Calu3 (cell line): ENCODE measurements around the gene ENC1. TPM values are rescaled to one million over a fixed set of nuclear protein-coding genes. Genes with fewer than 3 reads are reported as not detected.

Experiments used
- BruUV-seq: library from RNA; stranded (reverse); fragments of 400-500 nt; replicated peaks from 2 replicates; lab custom pipeline; 2021; lab: Mats Ljungman, UMichigan
- CTCF ChIA-PET: fragments of 300-600 bp; sonication (Branson Sonifier 250); formaldehyde crosslinking; loops from one replicate; lab custom pipeline; 2022; ENCODE audit warnings: antibody characterized with exemption; lab: Charles Lee
- DNase-seq: peaks from one replicate; pipeline ENCODE4 v3.0.0; 2022
- H3K27ac Mint-ChIP-seq: one replicate; pipeline ENCODE4 v1.8.0; 2022; ENCODE audit warnings: mixed read lengths; ENCODE audit not compliant: unreplicated experiment
- H3K27me3 Mint-ChIP-seq: one replicate; pipeline ENCODE4 v1.8.0; 2022; ENCODE audit warnings: mixed read lengths; ENCODE audit not compliant: unreplicated experiment
- H3K36me3 Mint-ChIP-seq: one replicate; pipeline ENCODE4 v1.8.0; 2022; ENCODE audit warnings: mild to moderate bottlenecking, moderate library complexity, mixed read lengths; ENCODE audit not compliant: insufficient read depth, unreplicated experiment
- H3K4me1 Mint-ChIP-seq: one replicate; pipeline ENCODE4 v1.8.0; 2022; ENCODE audit warnings: mild to moderate bottlenecking, low read depth, mixed read lengths; ENCODE audit not compliant: unreplicated experiment
- H3K4me3 Mint-ChIP-seq: one replicate; pipeline ENCODE4 v1.8.0; 2022; ENCODE audit warnings: mild to moderate bottlenecking, low read depth, moderate library complexity, mixed read lengths; ENCODE audit not compliant: unreplicated experiment
- H3K9me3 Mint-ChIP-seq: one replicate; pipeline ENCODE4 v1.8.0; 2022; ENCODE audit warnings: low read depth, mixed read lengths; ENCODE audit not compliant: unreplicated experiment
- intact Hi-C: fragments of 100-400 bp; cut with micrococcal nuclease; formaldehyde crosslinking; loops from one replicate; pipeline ENCODE4 v1.10.0; 2022; ENCODE audit not compliant: unreplicated experiment
- total RNA-seq: library from RNA; stranded (reverse); gene quantifications from 2 replicates; pipeline ENCODE4 v1.2.3, GENCODE V29; 2022
- TF ChIP-seq, protein P1 (sequence below): fragments of 200-600 bp; IDR thresholded peaks from one replicate; pipeline ENCODE4 v1.8.0; 2022; ENCODE audit warnings: antibody characterized with exemption; ENCODE audit not compliant: unreplicated experiment

The ENC1 gene
- total RNA-seq, 1 experiment from 2014 or later = 91.6 TPM

DNA sequence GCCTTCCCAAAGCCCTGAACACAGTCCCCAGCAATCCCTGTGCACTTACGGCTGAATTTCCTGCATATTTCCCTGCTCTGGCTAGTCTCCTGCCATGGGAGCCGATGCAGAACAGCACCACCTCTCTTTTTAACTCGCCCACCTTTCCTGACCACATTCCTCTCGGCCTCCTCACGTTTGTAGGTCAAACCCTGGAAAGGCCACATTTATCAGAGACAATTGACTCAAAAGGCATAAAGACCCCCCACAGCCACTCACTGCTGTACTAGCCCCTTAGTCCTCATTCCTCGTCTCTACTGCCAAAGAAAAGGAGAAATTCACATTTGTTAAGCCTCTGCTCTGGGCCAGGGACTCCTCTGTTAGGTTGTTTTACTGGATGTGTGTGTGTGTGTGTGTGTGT is 43.6 kb downstream of the ENC1 start:
- no peak overlapping the region for H3K4me3 Mint-ChIP-seq
- H3K36me3 Mint-ChIP-seq = peaks cover 7% of the 10 kb centered on the region
- no TSS peak for BruUV-seq
- CTCF ChIA-PET = no interaction called here
- TF ChIP-seq, protein P1, sequence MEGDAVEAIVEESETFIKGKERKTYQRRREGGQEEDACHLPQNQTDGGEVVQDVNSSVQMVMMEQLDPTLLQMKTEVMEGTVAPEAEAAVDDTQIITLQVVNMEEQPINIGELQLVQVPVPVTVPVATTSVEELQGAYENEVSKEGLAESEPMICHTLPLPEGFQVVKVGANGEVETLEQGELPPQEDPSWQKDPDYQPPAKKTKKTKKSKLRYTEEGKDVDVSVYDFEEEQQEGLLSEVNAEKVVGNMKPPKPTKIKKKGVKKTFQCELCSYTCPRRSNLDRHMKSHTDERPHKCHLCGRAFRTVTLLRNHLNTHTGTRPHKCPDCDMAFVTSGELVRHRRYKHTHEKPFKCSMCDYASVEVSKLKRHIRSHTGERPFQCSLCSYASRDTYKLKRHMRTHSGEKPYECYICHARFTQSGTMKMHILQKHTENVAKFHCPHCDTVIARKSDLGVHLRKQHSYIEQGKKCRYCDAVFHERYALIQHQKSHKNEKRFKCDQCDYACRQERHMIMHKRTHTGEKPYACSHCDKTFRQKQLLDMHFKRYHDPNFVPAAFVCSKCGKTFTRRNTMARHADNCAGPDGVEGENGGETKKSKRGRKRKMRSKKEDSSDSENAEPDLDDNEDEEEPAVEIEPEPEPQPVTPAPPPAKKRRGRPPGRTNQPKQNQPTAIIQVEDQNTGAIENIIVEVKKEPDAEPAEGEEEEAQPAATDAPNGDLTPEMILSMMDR = no peak
- H3K4me1 Mint-ChIP-seq = peaks cover 55% of the 10 kb centered on the region
- H3K27ac Mint-ChIP-seq = peak overlapping the region; percentile 43
- H3K9me3 Mint-ChIP-seq = peaks cover 3% of the 10 kb centered on the region
- no peaks in the 10 kb centered on the region for H3K27me3 Mint-ChIP-seq
- intact Hi-C loops = loop anchor here (5.0 kb wide), 1 partner anchor 35 kb away; no protein-coding TSS in a partner anchor
- DNase-seq = no peak

DNA sequence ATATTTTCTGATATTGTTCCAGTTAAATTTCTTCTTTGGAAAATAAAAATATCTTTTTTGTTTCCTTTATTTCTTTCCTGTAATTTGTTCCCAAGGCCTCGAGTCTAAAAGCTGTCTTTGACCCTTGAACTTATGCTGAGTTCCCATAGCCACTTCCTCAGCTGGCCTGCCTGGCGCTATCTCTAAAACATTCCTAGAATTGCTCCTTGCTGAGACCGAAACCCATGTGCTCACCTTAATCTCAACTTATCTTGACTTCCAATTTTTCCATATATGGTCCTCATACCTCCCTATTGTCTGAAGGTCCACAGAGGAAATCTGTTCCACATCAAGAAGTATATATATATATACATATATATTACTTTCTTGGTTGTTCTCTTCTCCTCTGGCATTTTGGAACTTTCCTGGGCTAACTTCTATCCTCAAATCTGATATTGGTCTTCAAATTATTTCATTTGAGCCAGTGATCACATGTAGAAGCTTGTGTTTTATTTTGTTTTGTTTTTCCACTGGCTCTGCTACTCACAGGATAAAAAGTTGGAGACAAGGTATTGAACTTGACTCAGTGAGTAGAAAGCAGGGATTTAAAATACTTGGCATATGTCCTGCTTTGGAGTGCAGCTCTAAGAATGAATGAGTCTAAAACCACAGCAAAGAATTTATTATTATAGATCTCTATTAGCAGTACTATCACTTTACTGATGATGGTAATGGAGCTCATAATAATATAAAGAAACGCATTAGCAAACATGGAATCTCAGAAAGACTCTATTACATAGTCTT is 45.2 kb downstream of the ENC1 start:
- H3K4me1 Mint-ChIP-seq = peaks cover 71% of the 10 kb centered on the region
- H3K27me3 Mint-ChIP-seq = no peaks in the 10 kb centered on the region
- H3K4me3 Mint-ChIP-seq = peak overlapping the region; percentile 7
- peaks cover 2% of the 10 kb centered on the region for H3K9me3 Mint-ChIP-seq
- intact Hi-C loops = loop anchor here (5.0 kb wide), 1 partner anchor 37 kb away; no protein-coding TSS in a partner anchor
- TF ChIP-seq, protein P1 = no peak
- peak overlapping the region; percentile 89 for H3K27ac Mint-ChIP-seq
- CTCF ChIA-PET = interaction anchor here (0.8 to 1.5 kb wide), 2 partner anchors 28 to 41 kb away, joined by 3 read pairs; no protein-coding TSS in a partner anchor
- peaks cover 7% of the 10 kb centered on the region for H3K36me3 Mint-ChIP-seq
- DNase-seq = peak; percentile 66
- no TSS peak for BruUV-seq

DNA sequence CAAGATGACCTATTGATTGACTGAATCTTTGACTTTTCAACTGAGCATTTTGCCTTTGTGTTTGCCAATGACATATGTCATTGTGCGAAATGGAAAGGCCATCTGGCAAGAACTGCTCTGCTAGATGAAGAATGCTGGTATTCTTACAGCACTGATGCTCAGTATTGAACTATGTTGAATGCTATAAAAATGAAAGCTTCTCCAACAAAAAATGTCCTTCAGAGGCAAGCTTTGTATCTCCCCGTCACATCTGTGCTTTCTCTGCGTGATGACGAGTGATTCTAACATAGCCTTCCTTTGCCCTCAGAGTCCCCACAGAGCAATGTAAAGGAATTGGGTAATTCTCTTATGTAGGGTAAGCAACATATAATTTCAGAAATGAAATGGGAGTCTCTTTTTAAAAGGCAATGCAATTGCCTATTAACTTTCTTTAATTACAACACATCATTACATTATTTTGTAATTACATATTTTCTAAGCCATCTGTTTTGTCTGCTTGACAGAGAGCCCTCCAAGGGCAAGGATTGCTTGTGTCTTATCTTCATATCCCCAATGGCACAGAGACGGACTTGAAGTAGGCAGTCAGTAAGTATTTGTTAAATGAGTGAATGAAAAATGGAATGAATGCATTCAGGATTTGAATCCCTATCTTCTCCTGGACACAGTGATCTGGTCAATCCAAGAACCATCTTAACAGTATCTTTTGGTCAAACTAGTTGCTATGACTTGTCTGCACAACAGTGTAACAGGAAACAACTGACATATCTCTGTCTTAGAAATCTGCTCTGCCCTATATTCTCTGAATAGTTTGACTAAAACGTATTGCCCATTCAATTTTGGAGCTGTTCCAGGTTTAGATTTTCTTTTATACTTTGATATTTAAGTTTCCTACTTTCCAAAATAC is 46.1 kb downstream of the ENC1 start:
- Mint-ChIP-seq H3K36me3 (peaks cover 8% of the 10 kb centered on the region), H3K9me3 (peaks cover 3% of the 10 kb centered on the region), H3K27ac (peak overlapping the region; percentile 89), H3K27me3 (no peaks in the 10 kb centered on the region), H3K4me3 (peak overlapping the region; percentile 7), H3K4me1 (peaks cover 77% of the 10 kb centered on the region)
- BruUV-seq = no TSS peak
- TF ChIP-seq, protein P1 = no peak
- intact Hi-C loops = loop anchor here (5.0 kb wide), 1 partner anchor 38 kb away; no protein-coding TSS in a partner anchor
- DNase-seq = no peak
- CTCF ChIA-PET = interaction anchor here (0.8 to 1.5 kb wide), 2 partner anchors 27 to 42 kb away, joined by 3 read pairs; no protein-coding TSS in a partner anchor
